ENCODE data around the gene NAA20.
"Not testable (repeated sequence)": the region's sequence is repeated elsewhere in the genome, so short reads cannot be mapped to it uniquely, and the experiment has no call there.

NAA20 gene

DNA sequence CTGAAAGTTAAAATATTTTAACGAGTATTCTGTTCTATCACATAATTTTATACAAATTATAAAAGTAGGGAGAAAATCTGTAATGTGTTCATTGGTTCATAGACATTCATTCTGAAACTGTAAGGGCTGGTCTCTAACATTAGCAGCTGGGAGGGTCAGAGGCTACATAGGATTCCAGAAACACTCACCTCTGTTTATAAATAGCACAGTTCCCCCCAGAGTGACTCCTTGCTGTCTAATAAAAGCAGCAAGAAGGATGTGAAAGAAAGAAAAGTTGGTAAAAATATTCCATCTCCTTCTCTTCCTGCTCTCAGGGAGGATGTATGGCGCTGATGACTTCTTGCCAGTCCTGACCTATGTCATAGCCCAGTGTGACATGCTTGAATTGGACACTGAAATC lies 25.3 kb upstream of the NAA20 start:
- DNase-seq (ENCODE audit: low read depth in 2 of 2), result no peak

DNA sequence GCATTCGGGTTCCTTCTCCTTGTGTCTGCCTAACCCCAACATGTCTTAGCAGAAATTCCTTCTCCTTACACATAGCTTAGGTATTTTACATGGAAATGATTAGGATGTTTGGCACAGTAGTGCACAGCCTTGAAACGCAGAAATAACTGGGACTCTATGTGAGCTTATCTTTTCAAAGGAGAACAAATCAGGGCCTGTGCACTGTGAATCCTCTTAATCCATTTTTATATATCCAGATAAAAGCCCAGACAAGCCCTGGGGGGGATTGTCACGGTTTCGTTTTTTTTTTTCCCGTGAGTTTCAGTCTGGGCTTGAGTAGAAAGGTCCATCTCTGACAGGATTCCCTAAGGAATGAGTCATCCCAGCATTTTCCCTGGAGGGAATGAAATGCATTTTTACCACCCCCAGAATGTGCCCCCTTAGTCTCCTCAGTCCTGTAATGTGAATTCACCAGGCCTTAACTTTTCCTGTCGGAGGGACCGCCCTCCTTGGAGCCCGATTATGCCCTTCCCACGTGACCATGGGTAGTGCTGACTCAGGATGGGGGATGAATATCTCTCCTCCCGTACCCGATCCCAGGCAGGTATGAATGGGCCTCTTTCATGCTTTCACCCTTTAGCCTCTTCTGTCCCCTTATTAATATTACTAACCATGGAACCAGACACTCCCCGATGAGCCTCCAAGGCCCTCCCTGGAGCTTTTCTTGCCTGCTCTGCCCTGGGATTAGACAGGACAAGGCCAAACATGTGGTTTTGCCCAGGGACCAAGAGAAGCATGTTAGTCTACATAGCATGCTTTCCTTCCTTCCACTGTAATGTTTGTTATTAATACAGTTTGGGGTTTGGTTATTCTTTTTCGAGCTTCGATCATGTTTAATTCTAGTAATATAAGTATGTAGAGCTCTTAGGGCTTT lies 23.9 kb upstream of the NAA20 start:
- DNase-seq (ENCODE audit: low read depth in 2 of 2), result no peak

DNA sequence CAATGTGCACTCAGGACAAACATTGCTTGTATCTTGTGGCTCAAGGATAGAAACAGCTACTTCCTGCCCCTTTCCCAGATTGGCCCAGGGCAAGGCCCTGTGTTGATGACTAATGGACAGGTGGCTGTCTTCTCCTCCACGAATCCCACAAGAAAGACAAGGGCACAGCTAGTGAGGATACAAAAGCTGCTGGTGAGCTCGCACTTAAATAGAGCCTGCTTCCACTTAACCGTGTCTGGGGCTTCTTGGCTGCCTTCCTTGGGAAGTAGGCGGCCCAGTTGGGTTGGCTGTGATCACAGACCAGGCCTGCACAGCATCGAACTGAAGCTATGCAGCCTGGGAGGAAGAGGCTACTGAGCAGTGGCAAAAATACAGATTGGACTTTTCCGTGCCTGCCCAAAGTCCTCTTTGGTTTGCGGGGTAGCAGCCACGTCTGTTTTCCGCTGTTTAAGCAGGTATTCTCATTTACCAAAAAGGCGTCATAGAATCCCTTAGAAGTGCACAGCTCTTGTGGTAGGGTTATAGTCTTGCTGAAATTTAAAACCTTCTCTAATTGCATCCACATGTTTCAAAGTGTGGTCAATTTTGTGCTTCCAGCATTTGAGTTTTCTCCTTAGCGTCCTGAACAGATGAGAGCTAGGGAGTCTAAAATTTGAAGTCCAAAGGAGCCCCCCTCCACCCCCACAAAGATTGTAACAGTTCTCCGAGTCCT lies 23.0 kb upstream of the NAA20 start:
- no peak for DNase-seq (ENCODE audit: low read depth in 2 of 2)

DNA sequence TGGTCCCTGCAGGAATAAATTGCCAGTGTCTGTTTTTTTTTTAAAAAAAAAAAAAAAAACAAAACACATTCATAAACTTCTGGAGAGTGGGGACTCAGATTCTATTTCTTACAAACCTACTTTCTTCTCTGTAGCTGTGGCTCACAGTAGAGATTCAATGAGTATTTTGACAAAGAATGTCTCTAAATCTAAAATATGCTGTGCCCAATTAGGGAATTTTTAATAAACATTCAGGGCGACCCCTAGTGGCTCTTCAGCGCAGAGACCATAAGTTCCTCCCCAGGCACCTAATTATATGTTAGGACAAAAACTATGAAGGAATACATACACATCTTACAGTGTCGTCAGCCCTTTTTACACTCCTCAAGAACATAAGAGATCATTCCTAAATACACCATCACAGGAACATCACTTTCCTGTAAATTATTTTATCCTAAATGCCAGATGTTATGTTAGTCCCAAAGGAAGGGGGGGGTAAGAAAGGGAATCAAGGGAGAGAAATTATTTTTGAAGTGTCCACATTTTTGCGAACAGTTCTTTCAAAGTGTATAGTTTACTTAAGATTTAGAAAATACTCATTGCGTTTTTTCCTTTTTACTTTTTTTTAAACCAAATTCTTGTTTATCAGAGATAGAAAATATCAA lies 21.8 kb upstream of the NAA20 start:
- DNase-seq (ENCODE audit: low read depth in 2 of 2), result peak in 1 of 2 donors; percentile 14

DNA sequence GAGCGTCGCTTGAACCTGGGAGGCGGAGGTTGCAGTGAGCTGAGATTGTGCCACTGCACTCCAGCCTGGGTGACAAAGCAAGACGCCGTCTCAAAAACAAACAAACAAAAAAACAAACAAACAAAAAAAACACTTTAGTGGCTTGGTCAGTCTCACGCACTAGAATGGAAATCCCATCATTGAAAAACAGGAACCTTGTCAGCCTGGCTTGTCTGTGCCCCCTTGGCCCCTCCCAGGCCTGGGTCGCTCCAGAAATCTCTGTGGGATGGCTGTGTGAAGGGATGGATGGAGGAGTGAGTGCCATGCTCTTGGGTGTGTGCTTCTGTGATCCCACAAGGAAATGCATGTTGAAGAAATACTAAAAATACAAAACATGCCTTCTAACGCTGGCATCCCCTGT lies 20.9 kb upstream of the NAA20 start:
- no peak for DNase-seq (ENCODE audit: low read depth in 2 of 2)

DNA sequence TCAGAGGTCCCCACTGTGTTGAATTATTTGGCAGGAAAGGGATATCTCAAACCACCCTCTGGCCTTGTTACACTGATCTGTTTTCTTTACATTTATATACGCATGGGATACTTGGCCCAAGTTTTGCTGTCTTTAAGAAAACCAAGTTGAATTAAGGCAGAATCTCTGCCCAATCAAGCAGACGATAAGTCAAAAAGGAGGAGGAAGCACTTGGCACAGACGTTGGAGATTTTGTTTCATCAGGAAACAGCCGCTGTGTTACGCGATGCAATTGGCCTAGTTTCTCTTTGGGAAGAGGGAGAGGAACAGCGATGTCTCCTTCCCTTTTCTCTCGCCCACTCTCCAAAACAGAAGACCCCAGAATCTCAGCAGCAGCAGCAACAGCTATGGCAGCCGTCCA lies 20.2 kb upstream of the NAA20 start:
- DNase-seq (ENCODE audit: low read depth in 2 of 2), result no peak

DNA sequence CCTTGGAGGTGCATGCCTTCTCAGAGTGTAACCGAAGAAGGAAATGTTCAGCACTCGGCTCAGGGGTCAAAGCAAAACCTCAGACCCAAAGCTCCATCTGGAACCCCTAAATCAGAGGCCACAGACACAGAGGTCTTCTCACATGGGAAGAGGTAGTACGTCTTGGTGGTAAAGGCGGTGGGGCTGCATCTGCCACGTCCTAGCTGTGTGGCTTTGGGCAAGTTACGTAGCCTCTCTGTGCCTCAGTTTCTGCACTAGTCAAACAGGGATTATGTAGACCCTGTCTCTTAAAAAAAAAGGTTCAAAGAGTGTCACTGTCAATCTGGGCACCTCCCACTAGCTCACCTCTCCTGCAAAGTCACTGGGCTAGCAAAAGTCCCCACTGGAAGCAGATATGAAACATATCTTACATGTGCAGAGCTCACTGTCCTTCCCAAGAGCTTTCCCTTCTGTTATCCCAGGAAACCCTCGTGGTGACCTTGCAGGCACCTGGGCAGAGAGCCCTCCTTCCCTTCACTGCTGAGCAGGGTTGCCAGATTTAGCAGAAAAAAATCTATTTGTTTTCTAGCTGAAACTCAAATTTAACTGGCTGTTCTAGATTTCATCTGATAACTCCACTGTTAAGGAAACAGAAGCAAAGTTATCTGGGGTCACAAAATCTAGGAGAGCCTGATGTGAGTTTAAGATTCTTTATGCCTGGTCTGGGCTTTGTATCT lies 18.0 kb upstream of the NAA20 start:
- DNase-seq (ENCODE audit: low read depth in 2 of 2), result no peak

DNA sequence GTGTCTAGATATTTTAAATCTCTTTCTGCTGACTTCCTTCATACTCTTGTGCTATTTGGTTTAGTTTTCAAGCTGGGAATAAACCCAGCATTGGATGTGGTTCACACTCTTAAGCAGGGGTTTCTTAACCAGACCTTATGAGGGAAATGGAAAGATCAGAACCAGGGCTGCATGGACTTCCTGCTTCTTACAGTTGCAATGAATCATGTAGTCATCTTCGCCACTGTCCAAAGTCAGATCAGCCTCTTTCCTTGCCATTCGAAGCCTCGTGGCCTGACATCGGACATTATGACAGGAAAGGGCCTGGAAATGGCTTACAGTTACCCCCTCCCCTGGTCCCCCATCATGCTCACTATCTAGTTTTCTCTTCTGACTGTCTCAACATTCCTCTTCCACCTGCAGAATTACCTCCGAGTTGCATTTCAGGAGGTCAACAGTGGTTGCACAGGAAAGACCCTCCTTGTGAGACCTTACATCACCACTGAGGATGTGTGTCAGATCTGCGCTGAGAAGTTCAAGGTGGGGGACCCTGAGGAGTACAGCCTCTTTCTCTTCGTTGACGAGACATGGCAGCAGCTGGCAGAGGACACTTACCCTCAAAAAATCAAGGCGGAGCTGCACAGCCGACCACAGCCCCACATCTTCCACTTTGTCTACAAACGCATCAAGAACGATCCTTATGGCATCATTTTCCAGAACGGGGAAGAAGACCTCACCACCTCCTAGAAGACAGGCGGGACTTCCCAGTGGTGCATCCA lies 16.8 kb upstream of the NAA20 start:
- DNase-seq (ENCODE audit: low read depth in 2 of 2), result no peak

DNA sequence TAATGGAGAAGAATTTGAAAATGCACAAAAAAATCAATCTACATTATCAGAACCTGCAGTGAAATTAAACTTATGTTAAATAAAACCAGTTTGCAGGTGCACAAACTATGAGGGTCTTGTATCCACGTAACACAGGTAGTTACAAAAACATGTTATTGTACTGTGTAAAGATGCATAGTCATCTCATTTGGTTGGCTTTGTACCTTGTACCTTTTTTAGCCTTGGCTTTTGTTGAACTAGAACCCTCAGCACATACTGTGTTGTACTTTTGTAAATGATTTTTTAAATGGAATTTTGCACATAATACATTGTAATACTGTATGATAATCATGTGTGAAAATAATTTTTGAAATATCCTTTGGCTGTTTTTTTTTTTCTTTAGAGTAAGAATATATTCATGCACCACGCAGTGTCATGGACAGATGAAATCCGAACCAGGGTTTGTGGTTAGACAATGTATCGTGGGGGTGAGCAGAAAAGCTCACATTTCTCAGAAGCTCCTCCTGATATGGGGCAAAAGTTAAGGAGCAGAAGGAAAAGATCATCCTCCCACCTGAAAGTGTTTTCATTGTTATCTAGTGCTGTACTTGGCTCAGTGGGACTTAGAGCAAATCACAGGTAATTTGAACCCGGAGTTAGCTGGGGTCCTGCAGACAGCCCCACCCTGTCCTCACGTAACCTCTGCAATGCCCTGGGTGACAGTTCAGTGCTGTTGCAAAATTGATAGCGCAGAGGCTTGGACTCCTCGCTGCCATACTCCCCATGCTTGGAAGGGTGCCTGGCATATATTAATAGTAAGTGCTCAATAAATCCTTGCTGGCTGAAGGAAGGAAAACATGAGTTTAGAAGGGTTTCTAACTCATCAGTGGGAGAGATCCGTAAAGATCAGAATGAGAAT lies 14.8 kb upstream of the NAA20 start:
- no peak for DNase-seq (ENCODE audit: low read depth in 2 of 2)

DNA sequence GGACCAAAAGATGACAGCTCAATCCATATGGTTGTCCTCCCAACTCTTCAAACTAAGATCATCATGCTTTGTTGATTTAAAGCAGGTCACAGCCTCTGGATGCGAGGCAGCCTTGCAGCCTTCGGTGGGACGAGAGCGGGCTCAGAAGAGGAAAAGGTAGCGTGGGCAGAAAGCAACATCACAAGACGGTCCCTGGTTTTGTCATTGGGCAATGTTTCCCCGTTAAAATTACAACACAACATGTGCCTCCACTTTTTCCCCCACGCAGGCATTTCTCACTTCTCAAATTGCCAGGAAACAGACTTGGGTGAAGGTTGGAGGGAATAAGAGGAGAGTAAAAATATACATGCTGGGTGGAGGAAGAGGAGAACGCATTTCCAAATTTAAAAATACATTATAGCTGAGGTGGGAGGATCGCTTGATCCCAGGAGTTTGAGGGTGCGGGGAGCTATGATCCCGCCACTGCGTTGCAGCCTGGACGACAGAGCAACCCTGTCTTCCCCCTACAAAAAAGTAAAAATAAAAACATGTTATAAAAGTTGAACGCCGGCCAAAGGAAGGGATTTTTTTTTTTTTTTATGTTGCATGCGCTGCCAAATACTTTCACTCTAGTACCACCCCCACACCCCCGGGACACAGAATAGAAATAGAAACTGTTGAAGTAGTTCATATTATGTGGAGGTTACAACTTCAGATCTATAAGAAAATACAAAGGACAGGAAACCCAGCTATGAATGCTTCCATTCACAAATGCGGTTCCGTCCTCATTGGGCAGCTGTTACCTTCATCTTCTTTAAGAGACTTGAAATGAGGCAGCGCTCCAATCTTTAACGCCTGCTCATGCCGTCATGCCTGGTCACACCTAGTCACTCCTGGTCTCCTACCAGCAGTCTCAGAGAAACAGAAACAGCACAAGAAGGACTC lies 13.9 kb upstream of the NAA20 start:
- DNase-seq (ENCODE audit: low read depth in 2 of 2), result peak in 1 of 2 donors; percentile 12

DNA sequence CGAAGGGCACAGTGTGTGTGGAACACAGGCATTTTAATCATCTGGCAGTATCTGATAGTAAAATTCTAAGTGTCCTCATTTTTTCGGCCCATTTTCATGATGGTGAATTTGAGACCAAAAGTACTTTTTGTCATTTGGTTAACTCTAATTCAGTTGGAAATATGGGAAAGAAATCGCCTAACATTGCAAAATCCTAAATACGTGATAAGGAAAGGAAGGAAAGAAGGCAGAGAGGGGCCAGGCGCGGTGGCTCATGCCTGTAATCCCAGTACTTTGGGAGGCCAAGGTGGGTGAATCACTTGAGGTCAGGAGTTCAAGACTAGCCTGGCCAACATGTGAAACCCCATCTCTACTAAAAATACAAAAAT lies 13.2 kb upstream of the NAA20 start:
- DNase-seq (ENCODE audit: low read depth in 2 of 2), result not testable (repeated sequence)

DNA sequence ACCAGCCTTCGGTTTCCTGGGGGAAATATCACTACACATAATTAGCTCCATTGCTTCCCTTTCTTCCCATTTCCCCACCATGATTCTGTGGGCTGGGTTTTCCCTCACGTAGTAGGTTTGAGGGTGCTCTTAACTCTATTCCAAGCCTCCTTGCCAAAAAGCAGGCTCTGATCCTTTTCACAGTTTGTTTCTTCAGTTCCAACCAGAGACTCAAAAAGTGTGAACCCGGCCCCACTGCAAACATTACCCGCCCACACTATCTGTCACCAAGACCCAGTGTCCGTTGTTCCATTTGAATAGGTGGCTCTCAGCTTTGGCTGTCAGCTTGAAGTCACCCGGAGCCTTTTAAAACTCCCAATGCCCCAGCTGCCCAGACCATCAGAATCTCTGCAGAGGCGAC lies 11.8 kb upstream of the NAA20 start:
- DNase-seq (ENCODE audit: low read depth in 2 of 2), result no peak

DNA sequence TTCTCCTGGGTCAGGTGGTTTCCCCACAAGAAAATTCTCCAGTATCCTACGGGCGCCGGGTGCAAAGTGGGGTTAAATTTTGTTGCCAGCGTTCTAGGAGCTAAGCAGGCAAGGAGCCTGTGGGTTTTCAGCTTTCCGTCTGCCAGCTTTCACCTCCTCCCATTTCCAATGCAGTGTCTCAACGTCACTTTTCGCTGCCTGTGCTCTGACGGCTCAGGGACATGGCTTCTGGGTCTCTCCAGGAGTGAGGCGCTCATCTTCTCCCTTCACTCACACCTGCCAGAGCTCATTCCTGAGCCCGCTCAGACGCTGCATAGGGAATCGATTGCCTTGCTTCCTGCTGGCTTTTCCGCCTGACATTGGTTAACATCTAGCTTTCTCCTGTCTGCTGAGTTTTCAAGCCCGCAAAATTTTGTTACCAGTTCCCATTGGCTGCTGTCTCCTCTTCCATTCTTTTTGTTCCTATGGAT lies 7.3 kb upstream of the NAA20 start:
- no peak for DNase-seq (ENCODE audit: low read depth in 2 of 2)

DNA sequence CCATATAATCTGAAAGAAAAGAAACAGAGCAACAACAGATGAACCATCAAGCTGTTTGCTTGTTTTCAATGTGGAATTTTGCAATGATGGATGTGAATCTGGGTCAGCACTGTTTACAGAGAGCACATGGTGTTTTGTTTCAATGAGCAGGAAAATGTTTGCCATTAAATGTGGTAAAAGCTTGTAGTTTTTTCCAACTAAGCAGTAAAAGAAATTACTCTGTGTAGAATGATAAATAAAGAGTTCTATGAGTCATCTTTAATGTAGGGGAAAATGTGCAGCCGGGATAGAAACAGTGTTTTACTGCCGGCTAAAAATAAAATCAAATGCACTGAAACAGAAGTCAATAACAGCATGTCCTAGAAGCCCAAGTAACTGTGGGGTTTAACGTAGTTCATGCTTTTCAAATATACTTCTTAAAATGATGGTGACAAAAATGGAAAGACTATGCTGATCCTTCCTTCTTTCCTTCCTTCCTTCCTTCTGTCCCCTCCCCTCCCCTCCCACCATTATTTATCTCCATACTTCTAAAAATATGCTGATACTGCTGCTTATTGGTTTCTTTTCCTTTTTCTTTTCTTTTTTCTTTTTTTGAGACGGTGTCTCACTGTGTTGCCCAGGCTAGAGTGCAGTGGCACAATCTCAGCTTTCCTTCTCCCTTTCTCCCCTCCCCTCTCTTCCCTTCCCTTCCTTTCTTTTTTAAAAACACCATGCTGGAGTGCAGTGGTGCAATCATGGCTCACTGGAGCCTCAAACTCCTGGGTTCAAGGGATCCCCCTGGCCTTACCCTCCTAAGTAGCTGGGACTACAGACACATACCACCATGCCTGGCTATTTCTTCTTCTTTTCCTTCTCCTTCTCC lies 6.3 kb upstream of the NAA20 start:
- no peak for DNase-seq (ENCODE audit: low read depth in 2 of 2)

DNA sequence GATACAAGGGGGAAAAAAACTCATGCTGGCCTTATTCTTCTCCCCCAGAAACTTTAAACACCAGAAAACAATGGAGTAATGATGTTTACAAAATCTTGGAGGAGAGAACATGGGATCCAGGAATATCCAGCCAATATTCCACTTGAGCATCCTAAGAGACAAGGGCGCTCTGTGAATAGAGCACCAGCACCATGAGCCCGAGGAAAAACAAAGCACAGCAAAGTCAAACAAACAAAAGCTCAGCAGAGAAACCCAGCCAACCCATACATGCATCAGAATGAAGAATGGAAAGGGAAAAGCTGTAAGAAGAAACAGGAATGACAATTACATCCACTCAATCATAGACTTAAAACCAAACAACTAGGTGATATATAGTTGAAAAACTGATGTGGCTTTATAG lies 4.6 kb upstream of the NAA20 start:
- no peak for DNase-seq (ENCODE audit: low read depth in 2 of 2)

DNA sequence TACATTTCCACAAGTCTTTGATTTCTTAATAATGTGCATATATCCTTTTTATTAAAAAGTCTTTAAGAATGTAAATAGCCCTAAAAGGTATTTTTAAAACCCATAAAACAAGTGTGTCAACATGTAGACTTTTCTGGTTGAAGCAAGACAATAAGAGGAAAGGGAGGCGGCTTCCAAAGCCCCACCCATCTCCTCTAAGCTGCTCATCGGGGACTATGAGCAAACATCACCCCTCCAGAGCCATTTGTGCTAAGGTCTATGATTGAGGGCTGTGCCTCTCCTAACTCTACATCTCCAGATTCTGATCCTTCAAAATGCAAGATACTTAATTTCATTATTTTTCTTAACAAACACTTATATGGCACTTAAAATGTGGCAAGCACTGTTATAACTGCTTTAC lies 2.5 kb upstream of the NAA20 start:
- DNase-seq (ENCODE audit: low read depth in 2 of 2), result no peak

DNA sequence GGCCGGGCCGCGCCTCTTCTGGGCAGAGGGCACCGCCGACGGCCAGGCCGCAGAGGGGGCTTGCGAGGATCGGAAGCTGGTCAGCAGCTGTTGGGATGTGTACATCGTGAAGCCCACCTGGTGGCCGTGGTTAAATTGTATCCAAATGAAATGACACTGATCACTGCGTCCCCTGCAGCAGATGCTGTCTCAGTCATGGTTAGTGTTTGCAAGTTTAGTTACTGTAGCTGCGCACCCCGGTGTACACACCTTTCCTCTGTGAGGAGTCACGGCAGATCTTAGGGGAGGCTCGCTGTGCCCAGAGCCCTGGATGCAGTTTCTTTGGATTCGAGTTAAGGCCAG lies 653 bp downstream of the NAA20 start:
- no peak for DNase-seq (ENCODE audit: low read depth in 2 of 2)

DNA sequence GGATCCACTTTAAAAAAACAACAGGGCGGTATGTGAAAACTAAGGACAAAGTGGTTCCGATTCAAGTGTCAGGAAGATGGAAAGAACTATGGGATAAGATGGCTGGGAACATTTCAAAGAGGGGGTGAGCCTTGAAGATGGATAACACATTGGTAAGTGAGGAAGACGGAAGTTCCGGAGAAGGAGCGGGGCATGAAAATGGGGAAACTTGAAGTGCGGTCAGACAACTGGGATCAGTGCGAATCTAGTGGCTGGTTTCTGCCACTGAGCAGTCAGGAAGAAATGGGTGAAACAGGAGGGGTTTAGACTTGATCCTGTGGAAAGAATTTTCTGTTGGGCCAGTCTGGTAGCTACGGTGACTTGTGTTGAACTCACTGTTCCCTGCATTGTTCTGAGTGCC lies 1.2 kb downstream of the NAA20 start:
- DNase-seq (ENCODE audit: low read depth in 2 of 2), result no peak

Measured in stimulated activated CD4-positive, alpha-beta T cell treated with anti-CD3 and anti-CD28 coated beads, Interleukin-15, amount 100 ng/mL, for 48 hours (primary cell).